GM10266 (cell line): ENCODE results near the gene ZNF518B.
A peak's percentile ranks its signal among the peaks of the same experiment; 100 is the strongest.

Source experiments
- DNase-seq: peaks from one replicate; pipeline ENCODE4 v3.0.0; 2012; ENCODE audit errors: extremely low spot score
- TF ChIP-seq, protein P1 (sequence below): IDR thresholded peaks from 2 replicates; pipeline ENCODE4 v1.5.1; 2012; ENCODE audit warnings: mild to moderate bottlenecking, low read depth; ENCODE audit not compliant: control insufficient read depth, insufficient read depth; ENCODE audit errors: missing control alignments

Gene ZNF518B

DNA sequence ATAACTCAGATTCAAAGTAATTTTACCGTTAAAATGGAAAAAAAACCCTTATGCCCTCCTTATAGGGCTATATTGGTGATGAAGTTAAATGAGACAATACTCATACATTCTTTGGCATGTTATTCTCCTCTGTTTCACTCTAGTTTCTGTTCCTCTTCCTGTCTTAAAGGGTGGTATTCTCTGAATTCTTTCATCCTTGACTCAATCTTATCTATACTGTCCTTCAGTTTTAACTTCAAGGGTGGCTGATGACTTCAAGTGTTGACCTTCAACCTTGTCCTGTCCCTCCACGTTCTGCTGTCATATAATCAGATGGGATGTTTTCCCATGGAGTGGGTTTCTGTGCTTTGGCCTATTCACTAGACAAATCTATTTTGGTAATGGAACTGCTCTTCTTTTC, 44.0 kb downstream of the ZNF518B start:
- peak; percentile 40 for DNase-seq
- TF ChIP-seq, protein P1, sequence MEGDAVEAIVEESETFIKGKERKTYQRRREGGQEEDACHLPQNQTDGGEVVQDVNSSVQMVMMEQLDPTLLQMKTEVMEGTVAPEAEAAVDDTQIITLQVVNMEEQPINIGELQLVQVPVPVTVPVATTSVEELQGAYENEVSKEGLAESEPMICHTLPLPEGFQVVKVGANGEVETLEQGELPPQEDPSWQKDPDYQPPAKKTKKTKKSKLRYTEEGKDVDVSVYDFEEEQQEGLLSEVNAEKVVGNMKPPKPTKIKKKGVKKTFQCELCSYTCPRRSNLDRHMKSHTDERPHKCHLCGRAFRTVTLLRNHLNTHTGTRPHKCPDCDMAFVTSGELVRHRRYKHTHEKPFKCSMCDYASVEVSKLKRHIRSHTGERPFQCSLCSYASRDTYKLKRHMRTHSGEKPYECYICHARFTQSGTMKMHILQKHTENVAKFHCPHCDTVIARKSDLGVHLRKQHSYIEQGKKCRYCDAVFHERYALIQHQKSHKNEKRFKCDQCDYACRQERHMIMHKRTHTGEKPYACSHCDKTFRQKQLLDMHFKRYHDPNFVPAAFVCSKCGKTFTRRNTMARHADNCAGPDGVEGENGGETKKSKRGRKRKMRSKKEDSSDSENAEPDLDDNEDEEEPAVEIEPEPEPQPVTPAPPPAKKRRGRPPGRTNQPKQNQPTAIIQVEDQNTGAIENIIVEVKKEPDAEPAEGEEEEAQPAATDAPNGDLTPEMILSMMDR: no peak

DNA sequence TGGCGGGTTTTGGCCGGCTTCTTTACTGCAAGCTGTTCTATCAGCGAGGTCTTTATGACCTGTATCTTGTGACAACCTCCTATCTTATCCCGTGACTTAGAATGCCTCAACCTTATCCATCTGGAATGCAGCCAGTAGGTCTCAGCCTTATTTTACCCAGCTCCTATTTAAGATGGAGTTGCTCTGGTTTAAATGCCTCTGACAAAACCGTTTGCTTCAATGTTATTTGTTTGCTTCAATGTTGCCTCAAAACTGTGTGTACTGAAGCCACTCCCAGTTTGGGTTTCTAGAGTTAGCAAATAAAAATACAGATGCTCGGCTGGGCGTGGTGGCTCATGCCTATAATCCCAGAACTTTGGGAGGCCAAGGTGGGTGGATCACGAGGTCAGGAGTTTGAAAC, 51.6 kb downstream of the ZNF518B start:
- TF ChIP-seq, protein P1: no peak
- no peak for DNase-seq

DNA sequence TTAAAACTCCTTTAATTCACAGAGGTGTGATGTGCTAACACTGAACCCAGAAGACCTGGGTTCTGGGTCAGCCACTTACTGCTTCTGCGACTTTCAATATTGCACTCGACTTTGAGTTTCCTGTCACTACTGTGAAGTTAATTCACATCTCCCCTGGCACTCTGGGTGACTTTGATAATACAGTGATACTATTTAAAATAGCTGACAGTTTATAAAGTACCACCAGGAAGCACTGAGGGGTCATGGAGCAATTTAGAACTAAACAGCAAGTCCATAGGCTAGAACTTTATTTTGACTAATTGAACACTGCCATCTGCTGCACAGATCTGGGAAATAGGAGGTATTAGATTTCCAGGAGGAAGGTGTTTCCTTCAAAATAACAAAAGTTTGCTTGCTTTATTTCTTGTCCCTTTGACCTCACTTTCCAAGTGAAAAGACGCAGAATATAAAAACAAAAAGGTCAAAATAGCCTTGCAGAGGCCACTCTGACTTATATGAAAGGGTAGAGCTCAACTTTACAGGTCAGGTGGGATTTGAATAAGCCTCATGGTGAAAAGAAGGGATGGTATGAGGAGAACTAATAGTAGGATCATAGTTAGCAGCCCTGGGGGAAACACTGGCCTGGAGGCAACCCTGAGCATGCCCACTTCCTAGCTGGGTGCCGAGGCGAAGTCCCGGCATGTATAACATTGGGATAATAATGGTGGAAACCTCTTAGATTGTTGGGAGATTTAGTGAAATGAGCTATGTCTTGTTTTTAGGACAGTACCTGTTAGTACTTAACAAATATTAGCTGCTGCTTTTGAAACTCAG, 53.4 kb downstream of the ZNF518B start:
- TF ChIP-seq, protein P1: peak; percentile 16
- DNase-seq: peak; percentile 36

DNA sequence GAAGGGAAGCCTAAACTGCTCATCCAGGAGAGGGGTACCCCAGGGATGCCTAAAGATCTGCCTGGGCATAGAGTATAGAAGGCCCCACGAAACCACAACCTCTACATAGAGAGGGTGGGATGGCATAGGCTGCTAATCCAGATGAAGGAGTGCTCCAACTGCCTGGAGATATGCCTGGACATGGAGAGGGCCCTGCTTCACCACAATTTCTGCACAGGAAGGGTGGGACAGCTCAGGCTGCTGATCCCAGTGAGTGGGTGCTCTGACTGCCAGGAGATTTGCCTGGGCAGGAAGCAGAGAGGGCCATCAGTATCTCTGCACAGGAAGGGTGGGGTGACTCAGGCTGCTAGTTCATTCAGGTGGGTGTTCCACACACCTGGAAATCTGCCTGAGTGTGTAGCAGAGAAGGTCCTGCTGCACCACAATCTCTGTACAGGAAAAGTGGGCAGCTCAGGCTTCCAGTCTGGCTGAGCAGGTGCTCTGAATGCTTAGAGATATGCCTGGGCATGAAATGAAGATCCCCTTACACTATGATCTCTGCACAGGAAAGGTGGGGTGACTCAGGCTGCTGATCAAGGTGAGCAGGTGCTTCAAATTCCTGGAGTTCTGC, 61.1 kb downstream of the ZNF518B start:
- no peak for DNase-seq
- TF ChIP-seq, protein P1: no peak
